Activated T-cell treated with anti-CD3 and anti-CD28 coated beads, Interleukin-2, amount 50 U/mL, for 72 hours (primary cell): Measurements from ENCODE around the gene NDE1. TPM values are rescaled to one million over a fixed set of nuclear protein-coding genes. Genes with fewer than 3 reads are reported as not detected.
"Not testable (repeated sequence)": the region's sequence is repeated elsewhere in the genome, so short reads cannot be mapped to it uniquely, and the experiment has no call there.

Source experiments
- ATAC-seq, 2 donors: fragments of 150-1000 bp; cut with Tn5 transposase; replicated peaks in 1 of 2; 2 replicates each; pipeline ENCODE4 v1.10.0; 2021; ENCODE audit warnings: moderate library complexity in 2 of 2, mild to moderate bottlenecking in 1 of 2
- DNase-seq, 2 donors: peaks; one replicate each; pipeline ENCODE4 v3.0.0; 2021 to 2022; ENCODE audit warnings: mixed read lengths in 1 of 2
- H3K27ac Mint-ChIP-seq: one replicate; pipeline ENCODE4 v1.8.0; 2022; ENCODE audit warnings: mild to moderate bottlenecking, moderate library complexity, mixed read lengths
- H3K27me3 Mint-ChIP-seq: one replicate; pipeline ENCODE4 v1.8.0; 2022; ENCODE audit warnings: low read depth, mixed read lengths
- H3K36me3 Mint-ChIP-seq, 2 donors: one replicate each; pipeline ENCODE4 v1.8.0; 2022; ENCODE audit warnings: mixed read lengths in 2 of 2, mild to moderate bottlenecking in 1 of 2; ENCODE audit not compliant: insufficient read depth in 2 of 2
- H3K4me1 Mint-ChIP-seq: one replicate; pipeline ENCODE4 v1.8.0; 2022; ENCODE audit warnings: low read depth, mixed read lengths
- H3K4me3 Mint-ChIP-seq, 2 donors: one replicate each; pipeline ENCODE4 v1.8.0; 2022; ENCODE audit warnings: mild to moderate bottlenecking in 2 of 2, mixed read lengths in 2 of 2, moderate library complexity in 2 of 2
- H3K9me3 Mint-ChIP-seq, 2 donors: one replicate each; pipeline ENCODE4 v1.8.0; 2022; ENCODE audit warnings: mixed read lengths in 2 of 2
- total RNA-seq, 2 donors: library from RNA; stranded (reverse); gene quantifications; one replicate each; pipeline ENCODE4 v1.2.3, GENCODE V29; 2022

The NDE1 gene
- total RNA-seq, 2 donors from 2014 or later = 106 to 122 TPM

GRCh38 chr16:15725641-15726240 is 75.7 kb downstream of the NDE1 start:
- H3K4me1 Mint-ChIP-seq = no peaks in the 10 kb centered on the region
- no peak overlapping the region for H3K4me3 Mint-ChIP-seq
- H3K27me3 Mint-ChIP-seq = no peaks in the 10 kb centered on the region
- no peak overlapping the region for H3K27ac Mint-ChIP-seq
- no peak for DNase-seq
- no peak for ATAC-seq
- no peaks in the 10 kb centered on the region for H3K9me3 Mint-ChIP-seq
- H3K36me3 Mint-ChIP-seq = peaks cover 6 to 8% of the 10 kb centered on the region in 2 donors

DNA sequence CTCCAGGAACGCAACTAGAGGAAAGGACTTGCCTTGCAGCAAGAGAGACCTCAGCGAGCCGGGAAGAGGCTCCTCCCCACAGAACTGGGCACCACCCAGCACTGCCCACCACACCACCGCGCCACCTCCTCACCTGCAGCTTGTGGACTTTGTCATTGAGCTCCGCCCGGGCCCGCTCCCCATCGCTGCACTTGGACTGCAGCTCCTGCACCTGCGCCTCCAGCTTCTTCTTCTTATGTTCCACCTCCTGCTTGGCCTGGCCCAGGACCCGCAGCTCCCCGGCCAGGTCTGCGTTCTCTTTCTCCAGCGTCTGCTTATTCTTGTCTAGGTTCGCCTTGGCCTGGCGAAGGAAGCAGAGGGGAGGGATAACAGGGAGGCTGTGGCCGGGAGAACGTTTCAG is 76.7 kb downstream of the NDE1 start:
- H3K27ac Mint-ChIP-seq = no peak overlapping the region
- DNase-seq (no peak), ATAC-seq (no peak)
- H3K36me3 Mint-ChIP-seq = peaks cover 6 to 8% of the 10 kb centered on the region in 2 donors
- no peaks in the 10 kb centered on the region for H3K4me1 Mint-ChIP-seq
- H3K4me3 Mint-ChIP-seq = no peak overlapping the region
- no peaks in the 10 kb centered on the region for H3K27me3 Mint-ChIP-seq
- no peaks in the 10 kb centered on the region for H3K9me3 Mint-ChIP-seq

DNA sequence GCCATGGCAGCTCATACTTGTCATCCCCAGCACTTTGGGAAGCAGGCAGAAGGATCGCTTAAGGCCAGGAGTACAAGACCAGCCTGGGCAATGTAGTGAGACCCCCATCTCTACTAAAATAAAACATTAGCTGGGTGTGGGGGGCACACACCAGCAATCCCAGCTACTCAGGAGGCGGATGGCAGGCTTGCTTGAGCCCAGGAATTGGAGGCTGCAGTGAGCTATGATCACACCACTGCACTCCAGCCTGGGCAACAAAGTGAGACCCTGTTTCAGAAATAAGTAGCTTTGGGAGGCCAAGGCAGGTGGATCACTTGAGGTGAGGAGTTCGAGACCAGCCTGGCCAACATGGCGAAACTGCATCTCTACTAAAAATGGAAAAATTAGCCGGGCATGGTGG is 77.7 kb downstream of the NDE1 start:
- not testable (repeated sequence) for H3K36me3 Mint-ChIP-seq, H3K27me3 Mint-ChIP-seq, ATAC-seq, H3K9me3 Mint-ChIP-seq, H3K27ac Mint-ChIP-seq, H3K4me1 Mint-ChIP-seq, H3K4me3 Mint-ChIP-seq, DNase-seq

- no peak for ATAC-seq
- Mint-ChIP-seq H3K36me3 (peaks cover 6 to 8% of the 10 kb centered on the region in 2 donors), H3K4me1 (no peaks in the 10 kb centered on the region), H3K27me3 (no peaks in the 10 kb centered on the region), H3K9me3 (no peaks in the 10 kb centered on the region), H3K27ac (no peak overlapping the region), H3K4me3 (no peak overlapping the region)
- no peak for DNase-seq
Measured at GRCh38 chr16:15729152-15729551, 79.1 kb downstream of the NDE1 start.

- peaks cover 5% of the 10 kb centered on the region for H3K4me1 Mint-ChIP-seq
- DNase-seq = no peak
- H3K4me3 Mint-ChIP-seq = no peak overlapping the region
- no peak overlapping the region for H3K27ac Mint-ChIP-seq
- H3K27me3 Mint-ChIP-seq = no peaks in the 10 kb centered on the region
- H3K36me3 Mint-ChIP-seq = peaks cover 0 to 4% of the 10 kb centered on the region in 2 donors
- no peak for ATAC-seq
- H3K9me3 Mint-ChIP-seq = no peaks in the 10 kb centered on the region
Measured at GRCh38 chr16:15732416-15732815, 82.4 kb downstream of the NDE1 start.

DNA sequence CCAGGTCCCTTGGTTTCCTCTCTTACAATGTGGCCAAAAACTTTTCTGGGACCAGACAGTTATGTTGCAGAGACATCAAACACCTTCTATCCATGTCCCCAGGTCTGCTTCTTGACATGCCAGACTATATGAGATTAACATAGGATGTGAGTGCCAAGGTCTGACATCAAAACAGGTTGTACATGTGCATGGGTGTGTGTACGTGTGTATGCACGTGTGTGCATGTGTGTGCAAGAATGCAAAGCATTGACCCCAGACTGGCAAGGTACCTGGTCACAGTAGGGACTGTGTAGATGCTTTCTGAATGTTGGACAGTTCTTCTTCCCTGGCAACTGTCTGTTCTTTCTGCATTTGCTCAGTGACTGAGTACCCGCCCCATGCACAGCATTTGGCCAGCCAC is 85.6 kb downstream of the NDE1 start:
- Mint-ChIP-seq H3K36me3 (peaks cover 0 to 5% of the 10 kb centered on the region in 2 donors), H3K27ac (peak overlapping the region; percentile 56), H3K4me3 (no peak overlapping the region), H3K9me3 (no peaks in the 10 kb centered on the region), H3K4me1 (peaks cover 5% of the 10 kb centered on the region), H3K27me3 (no peaks in the 10 kb centered on the region)
- DNase-seq = no peak
- no peak for ATAC-seq

GRCh38 chr16:15736529-15736928 is 86.5 kb downstream of the NDE1 start:
- peaks cover 0 to 3% of the 10 kb centered on the region in 2 donors for H3K9me3 Mint-ChIP-seq
- no peaks in the 10 kb centered on the region for H3K27me3 Mint-ChIP-seq
- no peak for DNase-seq
- H3K36me3 Mint-ChIP-seq = peaks cover 0 to 11% of the 10 kb centered on the region in 2 donors
- no peak overlapping the region for H3K27ac Mint-ChIP-seq
- H3K4me3 Mint-ChIP-seq = no peak overlapping the region
- H3K4me1 Mint-ChIP-seq = peaks cover 5% of the 10 kb centered on the region
- no peak for ATAC-seq

DNA sequence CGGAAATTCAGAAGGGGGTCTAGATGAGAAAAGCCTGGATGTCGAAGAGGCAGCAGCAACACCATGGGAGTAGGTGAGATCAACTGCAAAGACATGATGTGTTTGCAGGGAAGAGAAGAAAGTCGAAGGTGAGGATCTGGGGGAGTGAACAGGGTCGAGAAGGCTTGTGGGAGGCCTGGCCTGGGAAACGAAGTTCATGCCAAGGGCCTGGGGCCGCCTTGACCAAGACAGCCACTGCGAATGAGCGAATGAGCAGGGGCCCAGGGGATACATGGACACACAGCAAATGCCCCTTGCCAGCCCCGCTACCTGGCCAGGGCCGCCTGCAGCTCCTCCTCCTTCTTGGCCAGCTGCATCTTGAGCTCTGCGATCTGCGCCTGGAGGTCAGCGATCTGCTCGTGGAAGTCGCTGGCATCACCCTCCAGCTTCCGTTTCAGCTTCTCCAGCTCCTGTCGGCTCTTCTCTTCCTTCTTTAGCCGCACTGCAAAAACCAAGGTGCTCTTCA is 87.1 kb downstream of the NDE1 start:
- Mint-ChIP-seq H3K36me3 (peaks cover 1 to 17% of the 10 kb centered on the region in 2 donors), H3K9me3 (peaks cover 0 to 6% of the 10 kb centered on the region in 2 donors), H3K4me1 (peaks cover 5% of the 10 kb centered on the region), H3K4me3 (no peak overlapping the region), H3K27me3 (no peaks in the 10 kb centered on the region), H3K27ac (no peak overlapping the region)
- ATAC-seq (no peak), DNase-seq (no peak)

GRCh38 chr16:15739464-15739863 is 89.4 kb downstream of the NDE1 start:
- Mint-ChIP-seq H3K4me3 (no peak overlapping the region), H3K27ac (no peak overlapping the region), H3K4me1 (peaks cover 5% of the 10 kb centered on the region), H3K27me3 (no peaks in the 10 kb centered on the region), H3K9me3 (peaks cover 0 to 6% of the 10 kb centered on the region in 2 donors), H3K36me3 (peaks cover 1 to 17% of the 10 kb centered on the region in 2 donors)
- ATAC-seq (no peak), DNase-seq (no peak)

DNA sequence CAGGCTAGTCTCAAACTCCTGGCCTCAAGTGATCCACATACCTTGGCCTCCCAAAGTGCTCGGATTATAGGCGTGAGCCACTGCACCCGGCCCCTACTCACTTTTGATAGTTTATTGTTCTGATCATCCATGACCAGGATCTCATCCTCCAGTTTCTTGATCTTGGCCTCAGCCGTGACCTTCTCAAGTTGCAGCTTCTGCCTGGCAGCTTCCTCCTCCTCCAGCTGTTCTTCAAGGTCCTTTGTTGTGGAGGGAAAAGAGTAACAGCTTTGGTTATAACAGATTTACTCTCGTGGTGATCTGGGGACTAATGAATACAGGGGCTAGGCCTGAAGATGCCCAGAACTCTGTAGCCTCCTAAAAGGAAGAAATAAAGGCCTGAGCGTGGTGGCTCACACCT is 89.9 kb downstream of the NDE1 start:
- Mint-ChIP-seq H3K36me3 (peaks cover 1 to 15% of the 10 kb centered on the region in 2 donors), H3K9me3 (peaks cover 0 to 6% of the 10 kb centered on the region in 2 donors), H3K4me3 (no peak overlapping the region), H3K27me3 (no peaks in the 10 kb centered on the region), H3K4me1 (peaks cover 5% of the 10 kb centered on the region), H3K27ac (no peak overlapping the region)
- ATAC-seq (no peak), DNase-seq (no peak)

DNA sequence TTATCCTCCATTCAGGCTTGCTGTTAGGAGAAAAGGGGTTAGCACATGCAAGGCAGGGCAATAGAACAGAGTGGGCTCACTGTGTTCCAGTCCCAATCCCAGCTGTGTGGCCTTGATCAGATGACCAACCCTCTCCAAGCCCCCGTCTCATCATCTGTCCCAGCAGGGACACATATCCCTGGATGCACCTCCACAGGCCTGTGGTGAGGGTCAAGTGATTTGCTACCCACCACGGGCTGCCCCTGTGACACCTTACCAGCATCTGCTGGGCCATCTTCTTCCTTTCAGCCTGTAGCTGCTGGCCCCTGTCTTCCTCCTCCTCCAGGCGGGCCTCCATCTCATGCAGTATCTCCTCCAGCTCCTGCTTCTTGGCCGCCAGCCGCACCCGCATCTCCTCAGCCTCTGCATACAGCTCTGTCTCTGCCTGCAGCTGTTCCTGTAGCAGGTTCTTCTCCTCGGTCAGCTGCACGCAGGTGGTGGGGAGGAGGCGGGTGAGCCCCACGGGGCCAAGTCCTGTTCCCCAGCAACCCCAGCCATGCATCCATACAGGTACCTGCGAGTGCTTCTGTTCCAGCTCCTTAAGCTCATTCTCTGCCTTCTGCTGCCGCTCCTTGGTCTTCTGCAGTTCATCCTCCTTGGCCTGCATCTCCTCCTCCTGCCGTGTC is 91.3 kb downstream of the NDE1 start:
- Mint-ChIP-seq H3K4me3 (no peak overlapping the region), H3K4me1 (no peaks in the 10 kb centered on the region), H3K27me3 (no peaks in the 10 kb centered on the region), H3K9me3 (peaks cover 0 to 6% of the 10 kb centered on the region in 2 donors), H3K27ac (peak overlapping the region; percentile 17), H3K36me3 (peaks cover 1 to 15% of the 10 kb centered on the region in 2 donors)
- no peak for DNase-seq
- ATAC-seq = no peak

DNA sequence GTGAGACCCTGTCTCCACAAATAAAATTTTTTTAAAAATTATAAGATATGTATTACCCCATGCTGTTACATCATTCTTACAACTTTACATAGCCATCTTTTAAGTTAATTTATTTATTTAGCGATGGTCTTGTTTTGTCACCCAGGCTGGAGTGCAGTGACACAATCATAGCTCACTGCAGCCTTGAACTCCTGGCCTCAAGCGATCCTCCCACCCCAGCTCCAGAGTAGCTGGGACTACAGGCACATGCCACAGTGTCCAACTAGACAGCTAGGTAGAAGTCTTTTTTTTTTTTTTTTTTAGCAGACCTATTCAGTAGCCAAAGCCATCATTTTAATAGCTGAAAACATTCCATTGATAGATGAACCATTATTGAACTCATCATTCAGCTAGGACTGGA is 92.7 kb downstream of the NDE1 start:
- H3K36me3 Mint-ChIP-seq = peaks cover 1 to 12% of the 10 kb centered on the region in 2 donors
- H3K4me1 Mint-ChIP-seq = no peaks in the 10 kb centered on the region
- ATAC-seq (no peak), DNase-seq (no peak)
- no peak overlapping the region for H3K4me3 Mint-ChIP-seq
- H3K27ac Mint-ChIP-seq = no peak overlapping the region
- H3K27me3 Mint-ChIP-seq = no peaks in the 10 kb centered on the region
- H3K9me3 Mint-ChIP-seq = peaks cover 0 to 6% of the 10 kb centered on the region in 2 donors

GRCh38 chr16:15743657-15744056 is 93.6 kb downstream of the NDE1 start:
- Mint-ChIP-seq H3K27ac (no peak overlapping the region), H3K27me3 (no peaks in the 10 kb centered on the region), H3K9me3 (peaks cover 0 to 6% of the 10 kb centered on the region in 2 donors), H3K4me1 (no peaks in the 10 kb centered on the region), H3K4me3 (no peak overlapping the region), H3K36me3 (peaks cover 1 to 12% of the 10 kb centered on the region in 2 donors)
- DNase-seq (no peak), ATAC-seq (no peak)
